A172 (cell line): Measurements from ENCODE around the gene CTBP2. TPM values are rescaled to one million over a fixed set of nuclear protein-coding genes. Genes with fewer than 3 reads are reported as not detected.

ENCODE experiments used
- DNase-seq: peaks from one replicate; pipeline ENCODE4 v3.0.0-alpha.2; 2015; ENCODE audit warnings: low spot score
- total RNA-seq: library from RNA; depleted of rRNA; stranded (reverse); fragments of >200 nt; shearing (Covaris generic); gene quantifications from 2 replicates; pipeline ENCODE4 v1.2.3, GENCODE V29; 2014

The CTBP2 gene
- total RNA-seq, 1 experiment from 2014 or later = 35.5 TPM

DNA sequence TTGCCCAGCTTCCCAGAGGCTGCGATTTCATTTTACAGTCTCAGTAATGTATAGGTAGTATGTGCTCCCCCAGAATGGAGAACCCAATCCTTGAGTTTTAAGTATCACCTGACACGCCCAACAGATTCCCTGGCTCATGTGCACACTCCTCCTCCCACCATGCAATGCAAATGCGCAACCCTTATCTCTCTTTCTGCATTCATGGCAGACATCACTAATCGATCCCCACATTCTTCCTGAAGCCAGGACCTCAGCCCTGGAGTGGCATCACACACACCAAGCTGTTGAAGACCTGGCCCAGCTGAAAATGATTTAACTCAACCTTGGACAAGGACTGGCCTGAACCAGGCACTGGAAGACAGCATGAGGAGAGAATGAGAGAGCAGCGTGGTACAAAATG lies 150.0 kb downstream of the CTBP2 start:
- DNase-seq = no peak

DNA sequence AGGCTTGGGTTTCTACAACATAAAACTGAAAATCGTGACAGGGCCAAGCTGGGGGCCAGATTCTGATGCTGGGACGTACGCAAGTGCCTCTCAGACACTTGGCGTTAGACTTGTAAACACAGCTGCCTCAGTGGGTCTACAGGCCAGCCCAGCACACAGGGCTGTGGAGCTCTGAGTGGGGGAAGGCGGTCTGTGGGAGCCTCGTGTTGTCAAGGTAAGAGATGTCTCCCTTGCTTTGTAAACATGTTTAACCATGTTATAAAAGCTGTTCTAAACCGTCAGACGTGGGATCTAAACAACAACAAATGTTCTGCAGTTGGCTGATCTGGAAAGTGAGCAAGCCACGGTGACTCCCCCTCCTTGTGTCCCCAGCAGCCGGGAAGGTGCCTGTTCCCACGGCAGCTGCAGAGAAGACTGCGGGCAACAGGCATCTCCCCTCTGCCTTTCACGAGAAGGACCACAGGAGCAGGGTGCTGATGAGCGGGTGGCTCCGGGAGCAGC lies 150.7 kb downstream of the CTBP2 start:
- DNase-seq = no peak

DNA sequence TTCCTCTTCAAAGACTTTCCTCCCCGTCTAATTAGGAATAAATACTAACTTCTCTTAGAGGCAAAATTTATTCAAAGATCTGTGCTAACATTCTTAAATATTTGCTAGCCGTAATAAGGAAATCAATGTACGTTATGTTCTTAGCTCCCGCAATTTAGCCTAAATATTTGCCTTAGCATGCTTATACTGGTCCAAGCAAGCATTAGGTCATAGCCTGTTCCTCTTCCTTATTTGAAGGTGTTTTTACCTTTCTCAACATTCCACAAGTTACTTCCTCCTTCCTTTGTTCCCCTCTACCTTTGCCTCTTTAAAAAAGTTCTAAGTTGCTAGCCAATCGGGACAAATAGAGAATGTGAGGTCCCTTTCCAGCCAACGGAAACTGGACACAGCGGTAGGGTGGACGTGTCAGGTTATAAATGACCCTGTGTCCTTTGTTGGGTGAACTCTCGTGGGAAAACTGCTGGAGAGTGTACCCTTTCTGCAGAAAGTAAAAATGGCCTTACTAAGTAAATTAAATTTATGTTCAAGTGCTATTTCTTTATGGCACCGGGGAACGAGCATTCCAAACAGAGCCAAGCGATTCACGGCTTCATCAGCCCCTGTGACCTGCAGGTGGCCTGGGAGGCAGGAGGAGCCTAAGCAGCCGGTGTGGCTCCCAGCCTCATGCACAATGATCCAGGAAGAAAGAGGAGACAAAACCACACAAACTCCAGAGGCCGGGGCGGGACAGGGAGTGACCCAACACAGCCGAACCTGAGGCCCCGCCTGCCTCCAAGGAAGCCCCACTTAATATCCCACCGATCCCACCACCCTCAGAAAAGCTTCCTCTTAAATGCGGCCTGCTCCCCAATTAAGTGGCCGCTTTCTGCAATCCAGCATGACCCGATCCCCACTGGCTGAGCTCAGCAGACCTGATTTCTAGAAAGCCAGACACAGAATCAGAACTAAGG lies 151.4 kb downstream of the CTBP2 start:
- no peak for DNase-seq

DNA sequence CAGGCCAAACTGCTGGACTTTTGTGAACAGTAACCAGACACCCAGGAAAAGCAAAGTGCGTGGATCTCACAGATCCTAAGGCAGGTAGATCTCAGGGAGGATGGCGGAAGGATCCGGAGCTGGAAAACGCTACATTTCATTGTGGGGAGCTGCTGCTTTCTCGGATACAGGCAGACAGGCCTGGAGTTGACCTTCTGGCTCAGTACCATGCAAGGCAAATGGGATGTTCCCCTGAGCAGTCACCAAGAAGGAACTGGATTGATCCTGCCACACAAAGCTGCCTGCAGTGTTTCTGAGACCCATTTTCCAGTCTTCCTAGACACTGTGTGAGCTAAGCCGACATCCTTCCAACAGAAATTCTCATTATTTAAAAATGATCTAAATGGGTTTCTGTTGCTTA lies 152.9 kb downstream of the CTBP2 start:
- DNase-seq = no peak

DNA sequence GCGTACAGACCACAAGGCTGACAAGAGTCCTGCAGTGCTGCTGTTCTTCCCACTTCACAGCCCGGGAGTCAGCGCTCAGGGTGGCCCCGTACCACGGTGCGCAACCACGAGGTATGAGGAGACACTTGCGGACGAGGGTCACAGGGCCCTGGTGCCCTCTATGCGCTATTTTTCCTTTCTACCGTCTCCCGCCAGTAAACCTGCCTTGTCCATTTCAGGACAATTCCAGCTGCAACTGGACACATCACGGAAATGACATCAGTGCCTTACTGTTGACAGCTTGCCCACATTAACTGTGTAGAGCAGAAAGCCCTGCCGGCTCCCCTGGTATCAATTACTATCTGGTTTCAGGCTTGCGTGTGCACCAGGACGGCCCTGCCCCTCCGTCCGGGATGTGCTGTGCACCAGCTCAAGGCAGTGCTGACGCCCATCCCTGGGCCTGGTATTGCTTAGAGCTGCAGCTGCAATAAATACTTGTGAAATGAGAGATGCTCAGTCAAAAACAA lies 153.4 kb downstream of the CTBP2 start:
- DNase-seq = no peak

DNA sequence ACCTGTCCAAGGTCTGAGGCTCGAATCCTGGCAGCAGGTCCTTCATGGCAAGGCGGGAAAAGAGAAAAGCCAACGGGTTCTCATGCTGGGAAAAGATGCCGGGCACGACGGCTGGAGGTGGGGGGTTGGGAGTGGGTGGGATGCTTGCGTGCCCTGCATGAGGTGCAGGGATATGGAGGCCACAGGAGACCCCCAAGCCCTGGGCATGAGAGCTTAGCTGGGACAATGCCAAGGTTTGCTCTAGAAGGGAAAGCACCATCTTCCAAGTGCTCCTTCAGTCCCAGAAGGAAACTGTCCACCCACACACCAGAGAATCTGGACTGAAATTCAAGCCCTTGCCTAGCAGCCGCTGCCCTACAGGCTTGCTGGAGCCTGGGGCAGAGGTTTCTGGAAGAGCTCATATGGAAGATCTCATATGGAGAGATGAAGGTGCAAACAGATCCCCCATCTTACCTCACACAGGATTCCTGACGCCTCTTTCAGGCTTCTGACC lies 154.1 kb downstream of the CTBP2 start:
- no peak for DNase-seq

DNA sequence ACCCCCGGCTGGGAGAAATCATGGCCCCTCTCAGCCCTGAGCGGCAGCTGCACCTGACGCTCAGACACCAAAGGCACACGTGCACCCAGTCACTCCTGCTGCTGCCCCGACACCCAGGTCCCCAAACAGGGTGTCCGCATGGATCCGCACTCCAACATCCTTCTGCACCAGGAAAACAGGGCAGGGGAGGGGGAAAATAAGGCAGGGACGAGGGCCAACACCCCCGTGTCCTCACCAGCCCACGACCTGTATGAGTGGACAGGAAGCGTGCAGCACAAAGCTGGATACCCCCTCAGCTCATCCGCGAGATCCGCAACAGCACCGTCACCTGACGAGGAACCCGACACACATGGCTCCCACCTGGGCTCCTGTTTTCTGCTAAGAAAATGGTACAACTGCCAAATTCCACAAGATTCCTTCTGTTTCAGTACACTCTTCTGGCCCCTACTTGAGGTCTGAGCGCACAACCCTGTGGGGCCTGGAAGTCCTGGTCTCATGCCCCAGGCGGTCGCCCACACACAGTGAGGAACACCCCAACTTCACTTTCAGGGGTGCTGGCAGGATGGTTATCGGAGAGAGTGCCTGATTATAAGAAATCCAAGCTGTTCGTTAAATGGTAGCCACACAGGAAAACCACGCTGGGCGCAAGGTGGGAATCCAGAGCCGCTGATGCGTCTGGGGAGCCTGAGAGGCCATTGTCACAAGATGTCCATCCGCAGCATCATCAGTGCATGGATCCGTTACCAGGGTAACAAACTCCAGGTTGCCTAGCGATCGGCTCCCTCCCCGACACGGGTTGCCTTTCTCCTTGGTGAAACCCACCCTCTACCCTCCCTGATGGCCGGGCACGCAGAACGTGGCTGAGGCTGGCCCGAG lies 154.8 kb downstream of the CTBP2 start:
- DNase-seq = no peak

DNA sequence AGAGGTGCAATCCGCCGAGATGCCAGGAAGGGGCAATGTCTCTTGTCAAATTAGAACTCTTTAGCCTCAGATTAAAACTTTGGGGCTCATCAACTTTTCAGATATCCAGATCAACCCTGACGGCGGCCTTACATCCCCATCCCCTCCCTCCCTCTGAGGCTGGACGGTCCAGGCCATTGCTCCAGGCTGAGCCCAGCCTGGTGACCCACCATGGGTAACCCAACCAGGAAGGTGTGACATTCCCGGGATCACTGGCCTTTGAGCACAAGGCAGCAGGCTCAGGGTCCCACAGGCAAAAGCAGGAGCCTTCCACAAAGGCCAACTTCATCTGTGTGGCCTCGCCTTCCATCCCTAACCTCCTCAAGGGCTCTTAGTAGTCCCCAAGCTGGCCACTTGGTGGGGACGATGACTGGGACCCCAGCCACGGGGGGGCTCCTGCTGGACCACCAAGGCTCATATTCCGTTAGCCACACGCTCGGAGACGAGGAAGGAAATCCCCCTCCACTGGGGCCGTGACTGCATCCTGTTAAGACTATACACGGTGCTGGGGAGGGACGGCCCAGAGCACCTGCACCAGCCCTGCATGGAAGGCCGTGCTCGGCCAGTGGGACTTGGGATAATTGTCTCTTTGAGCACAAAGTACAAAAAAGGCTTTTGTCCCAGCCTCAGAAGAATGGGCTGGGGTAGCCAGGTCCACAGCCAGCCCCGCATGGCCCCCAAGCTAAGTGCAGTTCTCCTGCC lies 155.6 kb downstream of the CTBP2 start:
- DNase-seq = no peak

DNA sequence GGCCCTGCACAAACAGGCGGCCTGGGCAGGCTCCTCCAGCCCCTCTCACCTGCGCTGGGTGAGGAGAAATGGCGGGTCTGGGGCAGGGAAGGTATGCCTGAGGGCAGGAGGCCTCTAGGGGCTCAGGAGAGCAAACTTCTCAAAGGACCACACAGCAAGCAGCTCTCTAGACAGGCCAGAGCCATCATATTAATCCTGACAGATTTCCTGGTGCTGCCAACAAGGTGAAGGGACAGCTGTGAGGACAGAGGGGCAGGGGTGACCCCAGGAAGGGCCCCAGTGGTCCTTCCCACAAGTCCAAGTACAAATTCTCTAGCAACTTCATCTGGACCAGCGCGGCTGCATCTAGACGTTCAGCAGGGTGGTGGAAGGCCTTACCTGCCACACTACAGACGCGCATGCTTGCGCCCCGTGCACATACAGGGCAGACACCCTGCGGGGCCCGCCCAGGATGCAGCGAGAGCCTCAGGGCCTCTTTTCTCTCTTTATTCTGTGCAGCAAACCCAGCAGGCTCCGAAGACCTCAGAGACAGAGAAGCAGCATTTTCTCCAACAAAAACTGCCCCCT lies 156.4 kb downstream of the CTBP2 start:
- DNase-seq = no peak

DNA sequence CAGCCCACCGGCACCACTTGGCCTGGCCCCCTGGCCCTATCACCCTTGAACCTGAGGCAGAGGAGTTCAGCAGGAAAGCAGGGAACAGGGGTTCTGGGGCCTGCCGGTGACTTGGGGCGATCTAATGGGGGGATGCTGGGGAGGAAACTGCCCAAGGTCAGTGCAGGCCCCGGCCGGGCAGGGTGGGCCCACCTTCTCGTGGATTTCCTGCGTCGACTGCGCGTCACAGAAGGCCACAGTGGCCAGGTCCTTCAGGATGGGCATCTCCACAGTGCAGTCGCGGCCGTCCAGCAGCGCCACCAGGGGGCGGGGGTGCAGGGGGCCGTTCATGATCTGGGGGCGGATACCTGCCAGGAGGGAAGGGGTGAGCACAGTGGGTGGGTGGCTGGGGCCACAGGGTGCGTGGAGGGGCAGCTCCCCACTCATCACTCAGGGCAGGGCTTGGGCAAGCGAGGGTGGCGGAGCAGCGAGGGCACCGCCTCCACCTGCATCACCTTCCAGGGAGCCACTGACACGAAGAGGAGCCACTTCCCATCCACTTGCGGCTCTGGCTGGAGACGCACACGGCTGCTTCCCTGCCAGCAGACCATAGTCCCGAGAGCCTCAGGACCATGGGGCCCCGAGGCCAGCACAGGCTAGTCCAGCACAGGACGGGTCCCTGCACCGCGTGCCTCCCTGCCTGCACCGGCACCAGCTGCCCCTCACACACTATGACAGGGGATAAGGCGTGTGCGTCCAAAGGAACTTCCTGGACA lies 157.0 kb downstream of the CTBP2 start:
- DNase-seq = no peak

DNA sequence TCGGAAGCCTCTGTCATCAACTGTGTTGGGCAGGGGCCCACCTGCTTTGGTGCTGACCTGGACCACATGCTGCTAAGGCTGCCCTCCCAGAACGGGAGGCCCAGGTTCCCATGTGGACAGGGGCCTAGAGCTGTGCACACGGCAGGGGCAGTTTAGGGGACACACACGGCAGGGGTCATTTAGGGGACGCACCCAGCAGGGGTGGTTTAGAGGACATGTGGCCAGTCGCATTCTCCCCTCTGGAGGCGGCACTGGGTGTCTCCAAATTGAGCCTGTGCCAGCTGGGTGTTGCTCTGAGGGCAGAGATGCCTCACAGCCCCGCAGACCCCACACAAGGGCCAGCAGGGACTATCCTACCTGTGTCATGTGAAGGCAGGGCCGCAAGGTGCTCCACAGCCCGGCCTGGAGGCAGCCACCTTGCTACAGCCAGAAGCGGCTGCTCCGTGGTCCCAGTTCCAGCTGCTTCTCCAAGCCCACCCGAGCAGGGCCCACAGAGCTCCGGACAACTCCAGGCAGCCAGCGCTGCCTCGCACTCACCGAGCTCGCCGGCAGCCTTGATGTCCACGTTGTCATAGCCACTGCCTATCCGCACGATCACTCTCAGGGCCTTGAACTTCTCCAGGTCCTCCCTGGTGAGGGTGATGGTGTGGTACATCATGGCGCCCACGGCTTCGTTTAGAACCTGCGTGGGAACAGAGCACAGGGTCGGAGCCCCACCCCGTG lies 157.8 kb downstream of the CTBP2 start:
- DNase-seq = no peak

DNA sequence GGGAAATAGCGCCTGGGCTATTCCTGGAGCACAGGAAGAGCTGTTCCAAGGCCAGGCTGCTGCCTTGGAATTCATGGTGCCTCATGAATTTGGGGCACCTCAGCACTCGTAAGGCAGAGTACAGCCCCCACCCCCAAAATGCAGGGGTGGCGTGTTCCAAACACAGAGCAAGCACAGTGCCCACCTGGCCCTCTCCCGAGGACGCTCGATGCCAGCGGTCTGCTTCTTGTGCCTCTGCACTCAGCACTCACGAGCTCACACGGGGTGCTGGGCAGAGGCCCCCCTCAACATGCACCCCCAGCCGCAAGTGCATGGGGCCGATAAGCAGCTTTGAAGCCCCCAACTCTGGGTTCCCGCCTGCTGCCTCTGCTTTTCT lies 158.3 kb downstream of the CTBP2 start:
- DNase-seq = no peak

DNA sequence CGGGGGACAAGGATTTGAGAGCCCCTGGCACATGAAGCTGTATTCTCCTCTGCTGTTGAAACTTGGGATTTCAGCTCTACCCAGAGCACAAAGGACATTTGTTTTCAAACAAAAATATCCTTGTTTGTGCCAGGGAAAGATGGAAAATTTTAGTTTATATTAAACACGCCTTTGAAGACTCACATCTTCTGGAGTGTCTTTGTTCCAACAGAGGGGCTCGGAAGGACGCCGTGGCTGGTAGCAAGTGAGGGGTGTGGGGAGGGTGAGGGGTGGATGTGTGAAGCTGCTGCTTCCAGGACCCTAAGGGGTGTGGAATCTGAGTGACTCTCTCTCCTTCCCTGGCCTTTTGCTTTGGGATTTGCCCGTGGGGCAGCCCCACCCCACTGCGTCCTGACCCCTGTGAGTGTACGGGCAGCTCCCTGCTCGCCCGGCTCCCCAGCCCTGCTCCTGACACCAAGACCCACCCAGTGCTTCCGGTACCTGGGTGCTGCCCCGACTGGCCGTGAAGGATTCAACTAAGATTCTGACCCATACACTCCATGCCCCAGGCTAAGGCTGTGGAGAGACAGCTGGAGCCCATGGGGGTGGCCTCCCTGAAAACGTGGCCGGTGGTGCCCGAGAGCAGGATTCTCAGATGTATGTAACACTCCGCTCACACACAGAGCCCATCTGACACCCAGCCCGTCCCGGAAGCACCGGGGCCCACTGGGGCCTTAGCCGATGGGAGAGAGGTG lies 158.9 kb downstream of the CTBP2 start:
- no peak for DNase-seq

DNA sequence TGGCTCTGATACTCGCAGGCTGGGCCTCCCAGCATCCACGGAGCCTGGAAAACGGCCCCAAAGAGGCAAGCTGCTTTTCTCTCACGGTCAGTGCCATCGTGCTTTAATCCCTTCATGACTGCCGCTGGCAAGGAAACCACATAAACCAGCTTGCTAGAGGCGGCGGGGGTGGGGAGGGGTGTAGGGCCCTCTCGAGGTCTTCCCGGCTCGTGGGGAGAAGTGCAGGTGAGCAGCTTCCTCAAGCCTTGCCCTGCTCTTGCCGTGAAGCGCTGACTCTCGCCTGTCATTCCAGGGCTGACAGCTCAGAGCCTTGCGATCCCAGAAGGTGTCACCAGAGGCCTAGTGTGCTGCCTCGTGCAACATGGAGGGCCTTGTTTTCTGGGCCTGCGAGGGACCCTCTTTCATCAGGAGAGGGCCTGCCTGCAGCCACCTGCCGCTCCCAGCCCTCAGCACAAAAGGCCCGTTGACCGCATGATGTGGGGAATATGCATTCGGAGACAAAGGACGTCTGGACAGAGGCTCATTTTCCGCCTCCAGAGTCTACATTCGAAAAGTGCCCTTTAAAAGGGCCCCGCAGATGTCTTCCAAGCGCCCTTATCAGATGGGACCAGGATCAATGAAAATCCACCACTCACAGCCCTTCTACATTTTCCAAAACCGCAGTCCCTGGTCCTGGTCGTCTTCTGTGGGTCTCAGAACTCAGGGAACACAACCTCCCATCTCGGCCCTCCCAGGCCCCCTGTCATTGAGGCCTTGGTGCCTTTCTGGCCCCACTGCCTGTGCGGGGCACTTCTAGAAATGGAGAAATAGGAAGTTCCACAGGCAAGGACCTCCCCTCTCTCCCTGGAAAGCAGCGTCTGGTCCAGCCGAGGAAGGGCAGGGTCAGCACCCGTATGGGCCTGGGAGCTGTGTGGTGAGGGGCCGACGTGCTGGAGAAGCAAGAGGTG lies 159.7 kb downstream of the CTBP2 start:
- no peak for DNase-seq

DNA sequence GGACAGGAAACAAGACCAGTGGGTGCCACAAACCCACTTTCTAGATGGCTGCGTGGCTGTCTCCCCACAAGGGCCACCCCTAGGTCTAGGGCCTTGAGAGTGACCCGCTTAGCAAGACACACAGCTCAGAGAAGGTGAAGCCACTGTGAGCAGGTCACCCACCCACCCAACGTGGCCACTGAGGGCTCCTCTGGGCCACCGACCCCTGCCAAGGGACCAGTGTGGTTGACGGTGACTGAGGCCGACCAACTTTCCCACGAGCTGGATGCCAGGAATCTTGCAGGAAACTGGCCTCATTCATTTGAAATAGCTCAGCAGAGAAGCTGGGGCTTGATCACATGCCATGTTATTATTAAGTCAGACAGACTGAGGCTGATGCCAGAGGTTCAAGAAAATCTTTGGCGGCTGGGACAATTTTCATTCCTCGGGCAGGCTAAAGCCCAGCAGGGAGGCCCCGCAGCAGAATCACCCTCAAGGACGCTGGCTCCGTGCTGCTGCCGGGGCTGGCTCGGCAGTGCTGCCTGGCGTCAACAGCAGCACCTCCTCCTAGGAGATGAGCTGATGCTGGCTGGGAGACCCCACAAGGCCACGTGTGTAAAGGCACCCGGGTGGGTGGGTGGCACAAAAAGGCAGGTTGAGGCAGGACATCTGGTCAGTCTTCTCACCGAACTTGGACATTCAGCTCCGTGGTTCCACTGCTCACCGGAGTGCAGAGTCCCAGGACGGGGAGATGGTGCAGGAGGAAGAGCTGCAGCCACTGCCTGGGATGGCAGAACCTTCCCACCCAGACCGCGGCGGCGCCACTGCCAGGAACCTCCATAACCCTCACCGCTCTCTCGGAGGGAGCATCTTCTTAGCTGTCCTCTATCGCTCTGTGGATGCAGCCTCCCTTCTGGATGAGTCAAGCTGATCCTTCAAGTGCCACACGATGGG lies 160.7 kb downstream of the CTBP2 start:
- DNase-seq = no peak

DNA sequence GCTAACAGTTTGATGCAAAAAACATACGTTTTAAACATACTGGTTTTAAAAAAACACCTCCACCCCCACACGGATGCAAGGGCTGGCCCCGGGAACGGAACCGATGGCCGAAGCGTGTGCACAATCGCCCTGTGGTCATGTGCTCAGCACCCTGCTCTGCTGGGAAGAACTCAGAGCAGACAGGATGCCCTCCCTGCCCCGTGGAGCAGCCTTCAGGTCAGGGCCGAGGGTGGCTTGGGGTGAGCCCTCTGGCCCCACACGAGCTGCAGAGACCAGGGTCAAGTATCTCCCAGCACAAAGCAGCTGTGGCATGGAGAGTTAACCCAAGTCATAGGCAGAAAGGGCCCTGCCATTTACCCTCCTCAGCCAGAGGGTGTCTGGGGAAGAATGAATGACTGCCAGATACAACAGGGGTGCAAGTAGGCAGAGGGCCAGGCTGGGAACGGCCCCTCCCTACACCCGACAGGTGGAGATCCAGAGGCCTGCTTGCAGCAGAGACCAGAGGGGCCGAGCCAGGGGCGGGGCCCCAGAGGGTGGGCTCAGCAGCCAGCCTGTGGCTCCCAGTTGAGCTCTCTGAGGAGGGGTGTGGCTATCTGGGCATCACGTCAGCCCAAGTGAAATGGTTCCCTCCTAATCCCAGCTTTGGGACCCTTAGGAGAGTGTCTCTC lies 161.6 kb downstream of the CTBP2 start:
- DNase-seq = no peak
